Keratinocyte (primary cell): ENCODE data around the gene ARHGAP6. TPM values are rescaled to one million over a fixed set of nuclear protein-coding genes. Genes with fewer than 3 reads are reported as not detected.
"Not testable (repeated sequence)": the region's sequence is repeated elsewhere in the genome, so short reads cannot be mapped to it uniquely, and the experiment has no call there.

Source experiments
- DNase-seq: peaks from one replicate; pipeline ENCODE4 v3.0.0-alpha.2; 2011; ENCODE audit warnings: low read depth, missing footprints, low spot score
- FAIRE-seq: peaks from 2 replicates; lab custom pipeline; 2011; peaks lifted over from hg19 to GRCh38; lab: Jason Lieb, UNC
- H2AFZ ChIP-seq: 2 replicates; pipeline ENCODE4 v1.6.0; 2012; ENCODE audit warnings: low read length, control low read depth, inconsistent platforms; ENCODE audit not compliant: control insufficient read depth
- H3K27ac ChIP-seq: 2 replicates; pipeline ENCODE4 v1.5.1; 2011; ENCODE audit warnings: low read length; ENCODE audit not compliant: control insufficient read depth, insufficient read depth
- H3K27me3 ChIP-seq: 3 replicates; pipeline ENCODE4 v1.6.0; 2011; ENCODE audit warnings: low read length; ENCODE audit not compliant: control insufficient read depth, insufficient read depth; ENCODE audit errors: extremely low read depth
- H3K36me3 ChIP-seq, 2 experiments: 2 replicates in 1 of 2; 3 replicates in 1 of 2; pipeline ENCODE4 v1.5.1; 2011; ENCODE audit warnings: low read length in 2 of 2, mild to moderate bottlenecking in 1 of 2; ENCODE audit not compliant: control insufficient read depth in 2 of 2, insufficient read depth in 2 of 2; ENCODE audit errors: extremely low read depth in 1 of 2
- H3K4me1 ChIP-seq: 3 replicates; pipeline ENCODE4 v1.5.1; 2011; ENCODE audit warnings: low read length; ENCODE audit not compliant: control insufficient read depth, insufficient read depth; ENCODE audit errors: extremely low read depth
- H3K4me2 ChIP-seq: 3 replicates; pipeline ENCODE4 v1.6.0; 2011; ENCODE audit warnings: low read depth, low read length; ENCODE audit not compliant: control insufficient read depth, insufficient read depth; ENCODE audit errors: extremely low read depth
- H3K4me3 ChIP-seq, 3 experiments: fragments of 200-600 bp in 1 of 3; sonication (generic) in 1 of 3; 2 replicates in 2 of 3; 3 replicates in 1 of 3; pipeline ENCODE4 v1.5.1; 2011 to 2016; ENCODE audit warnings: low read length in 3 of 3, mild to moderate bottlenecking in 3 of 3, control low read depth in 2 of 3, inconsistent platforms in 1 of 3, low read depth in 1 of 3, mixed read lengths in 1 of 3, mixed run types in 1 of 3, moderate library complexity in 1 of 3; ENCODE audit not compliant: control insufficient read depth in 2 of 3, insufficient read depth in 2 of 3; ENCODE audit errors: extremely low read depth in 1 of 3
- H3K79me2 ChIP-seq: 2 replicates; pipeline ENCODE4 v1.6.0; 2012; ENCODE audit warnings: low read length; ENCODE audit not compliant: control insufficient read depth, insufficient read depth
- H3K9ac ChIP-seq: 3 replicates; pipeline ENCODE4 v1.6.0; 2011; ENCODE audit warnings: low read length; ENCODE audit not compliant: control insufficient read depth, insufficient read depth; ENCODE audit errors: extremely low read depth
- H3K9me1 ChIP-seq: 3 replicates; pipeline ENCODE4 v1.6.0; 2011; ENCODE audit warnings: low read length; ENCODE audit not compliant: control insufficient read depth, insufficient read depth; ENCODE audit errors: extremely low read depth
- H3K9me3 ChIP-seq: 2 replicates; pipeline ENCODE4 v1.5.1; 2012; ENCODE audit warnings: low read depth, low read length; ENCODE audit not compliant: control insufficient read depth
- H4K20me1 ChIP-seq: 3 replicates; pipeline ENCODE4 v1.6.0; 2011; ENCODE audit warnings: low read length; ENCODE audit not compliant: control insufficient read depth, insufficient read depth; ENCODE audit errors: extremely low read depth
- EZH2 ChIP-seq: IDR thresholded peaks from one replicate; pipeline ENCODE4 v1.6.1; 2012; ENCODE audit warnings: inconsistent platforms, mild to moderate bottlenecking, low read length, moderate library complexity
- dilution Hi-C: fragments of 300-500 bp; cut with MboI; formaldehyde crosslinking; loops from one replicate; pipeline ENCODE4 v1.7.0; 2020; ENCODE audit warnings: low sequenced_read_pairs; ENCODE audit not compliant: extremely low pct_ligation_motif_present
- polyA plus RNA-seq, 5 experiments: library from polyadenylated mRNA; depleted of rRNA in 3 of 5; stranded (reverse) in 3 of 5; stranded (forward) in 1 of 5; unstranded in 1 of 5; fragments of >200 nt; gene quantifications; 1 replicate in 1 of 5; 2 replicates in 3 of 5; 3 replicates in 1 of 5; pipeline versions ENCODE4 v1.2.1 to v1.2.3, GENCODE V29; 2011 to 2012; ENCODE audit warnings: missing spikeins in 2 of 5, low read depth in 1 of 5, low replicate concordance in 1 of 5
- TF ChIP-seq, protein P1 (sequence below), 3 experiments: IDR thresholded peaks in 1 of 3; conservative IDR thresholded peaks in 1 of 3; optimal IDR thresholded peaks in 1 of 3; 2 replicates in 2 of 3; 3 replicates in 1 of 3; pipeline versions ENCODE3 to v1.5.1; 2011; ENCODE audit warnings: low read length in 3 of 3, mild to moderate bottlenecking in 3 of 3, moderate library complexity in 2 of 3, control low read depth in 1 of 3, inconsistent platforms in 1 of 3; ENCODE audit not compliant: insufficient read depth in 2 of 3; ENCODE audit errors: extremely low read depth in 1 of 3

Gene ARHGAP6
- polyA plus RNA-seq, 1 donor (not counting 4 experiments of a cell fraction or from before 2014, with no cell fraction given), result 0.01 TPM

DNA sequence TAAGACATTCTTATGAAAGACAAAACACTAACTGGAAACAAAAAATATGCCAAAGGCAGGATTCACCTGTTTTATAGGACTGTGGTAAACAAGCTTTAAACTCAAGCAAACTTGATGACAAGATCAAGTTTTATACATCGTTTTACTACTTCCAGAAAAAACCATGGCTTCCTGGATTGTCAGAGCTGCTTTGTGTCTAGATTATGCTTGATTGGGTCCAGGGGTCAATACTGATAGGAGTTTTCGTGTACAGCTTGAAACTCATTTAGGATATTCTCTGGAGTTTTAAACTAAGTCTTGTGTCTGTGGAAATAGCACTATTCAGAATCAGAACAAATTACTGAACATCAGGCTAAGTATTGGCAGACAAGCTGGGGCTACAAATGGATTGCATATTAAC, 541.6 kb downstream of the ARHGAP6 start:
- no peak overlapping the region for H3K9ac ChIP-seq
- H3K27me3 ChIP-seq, result no peaks in the 10 kb centered on the region
- H3K4me3 ChIP-seq, result no peak overlapping the region
- no peak overlapping the region for H2AFZ ChIP-seq
- H3K4me1 ChIP-seq, result no peaks in the 10 kb centered on the region
- no peaks in the 10 kb centered on the region for H3K9me1 ChIP-seq
- H3K4me2 ChIP-seq, result no peak overlapping the region
- H3K79me2 ChIP-seq, result no peaks in the 10 kb centered on the region
- H3K27ac ChIP-seq, result no peak overlapping the region
- DNase-seq, result no peak
- no peaks in the 10 kb centered on the region for H3K9me3 ChIP-seq
- no peaks in the 10 kb centered on the region for H4K20me1 ChIP-seq
- dilution Hi-C loops, result no loop called here
- FAIRE-seq, result no peak
- H3K36me3 ChIP-seq, result peaks cover 2 to 7% of the 10 kb centered on the region in 2 experiments
- TF ChIP-seq, protein P1, sequence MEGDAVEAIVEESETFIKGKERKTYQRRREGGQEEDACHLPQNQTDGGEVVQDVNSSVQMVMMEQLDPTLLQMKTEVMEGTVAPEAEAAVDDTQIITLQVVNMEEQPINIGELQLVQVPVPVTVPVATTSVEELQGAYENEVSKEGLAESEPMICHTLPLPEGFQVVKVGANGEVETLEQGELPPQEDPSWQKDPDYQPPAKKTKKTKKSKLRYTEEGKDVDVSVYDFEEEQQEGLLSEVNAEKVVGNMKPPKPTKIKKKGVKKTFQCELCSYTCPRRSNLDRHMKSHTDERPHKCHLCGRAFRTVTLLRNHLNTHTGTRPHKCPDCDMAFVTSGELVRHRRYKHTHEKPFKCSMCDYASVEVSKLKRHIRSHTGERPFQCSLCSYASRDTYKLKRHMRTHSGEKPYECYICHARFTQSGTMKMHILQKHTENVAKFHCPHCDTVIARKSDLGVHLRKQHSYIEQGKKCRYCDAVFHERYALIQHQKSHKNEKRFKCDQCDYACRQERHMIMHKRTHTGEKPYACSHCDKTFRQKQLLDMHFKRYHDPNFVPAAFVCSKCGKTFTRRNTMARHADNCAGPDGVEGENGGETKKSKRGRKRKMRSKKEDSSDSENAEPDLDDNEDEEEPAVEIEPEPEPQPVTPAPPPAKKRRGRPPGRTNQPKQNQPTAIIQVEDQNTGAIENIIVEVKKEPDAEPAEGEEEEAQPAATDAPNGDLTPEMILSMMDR (optimal IDR thresholded peaks at IDR 0.05 in 1 of 3, IDR thresholded peaks at IDR 0.05 in 1 of 3, conservative IDR thresholded peaks at IDR 0.05 in 1 of 3; ENCODE audit: extremely low read depth in 1 of 3, insufficient read depth in 2 of 3, low read length in 3 of 3), result no peak
- TF ChIP-seq EZH2, result no peak

DNA sequence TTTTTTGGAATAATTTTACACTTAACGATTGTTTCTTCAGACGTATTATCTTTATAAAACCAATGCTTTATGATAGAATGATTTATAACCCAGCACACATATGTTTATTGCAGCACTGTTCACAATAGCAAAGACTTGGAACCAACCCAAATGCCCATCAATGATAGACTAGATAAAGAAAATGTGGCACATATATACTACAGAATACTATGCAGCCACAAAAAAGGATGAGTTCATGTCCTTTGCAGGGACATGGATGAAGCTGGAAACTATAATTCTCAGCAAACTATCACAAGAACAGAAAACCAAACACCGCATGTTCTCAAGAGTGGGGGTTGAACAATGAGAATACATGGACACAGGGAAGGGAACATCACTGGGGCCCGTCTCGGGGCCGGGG, 542.6 kb downstream of the ARHGAP6 start:
- dilution Hi-C loops, H3K27ac ChIP-seq: not testable (repeated sequence)

DNA sequence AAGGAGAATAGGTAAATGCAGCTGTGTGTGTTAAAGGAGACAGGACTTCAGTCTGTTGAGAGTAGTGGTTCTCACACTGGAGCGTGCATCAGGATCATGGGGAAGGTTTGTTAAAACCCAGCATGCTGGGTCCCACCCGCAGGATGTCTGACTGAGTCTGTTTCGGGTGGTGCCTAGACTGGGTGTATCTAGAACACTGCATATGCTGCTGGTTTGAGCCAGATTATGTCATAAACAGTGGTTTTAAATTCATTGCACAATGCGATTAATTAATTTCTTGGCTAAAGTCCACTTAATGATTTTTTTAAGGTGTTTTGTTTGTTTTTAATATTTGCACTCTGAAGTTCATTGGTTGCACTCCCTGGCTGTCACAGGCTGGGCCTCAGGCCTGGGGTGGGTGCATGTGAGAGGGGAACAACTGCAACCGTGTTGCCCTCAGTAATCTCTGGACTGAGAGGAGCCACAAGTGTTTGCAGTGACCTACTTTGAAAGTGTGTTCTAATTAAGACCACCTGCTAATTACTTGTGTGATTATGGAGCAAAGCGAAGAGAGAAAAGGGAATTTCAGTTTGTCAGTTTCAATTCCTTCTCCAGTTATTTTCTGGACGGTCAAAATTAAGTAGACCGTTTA, 546.3 kb downstream of the ARHGAP6 start:
- Histone ChIP-seq H3K4me2 (no peak overlapping the region), H3K79me2 (peaks cover 2% of the 10 kb centered on the region), H3K9me3 (no peaks in the 10 kb centered on the region), H3K27me3 (no peaks in the 10 kb centered on the region), H3K4me1 (no peaks in the 10 kb centered on the region), H3K9me1 (no peaks in the 10 kb centered on the region), H3K36me3 (peaks cover 7 to 14% of the 10 kb centered on the region in 2 experiments), H2AFZ (no peak overlapping the region), H3K9ac (no peak overlapping the region), H4K20me1 (no peaks in the 10 kb centered on the region), H3K27ac (no peak overlapping the region), H3K4me3 (no peak overlapping the region)
- no peak for DNase-seq
- no peak for FAIRE-seq
- dilution Hi-C loops, result no loop called here
- TF ChIP-seq, protein P1 (optimal IDR thresholded peaks at IDR 0.05 in 1 of 3, IDR thresholded peaks at IDR 0.05 in 1 of 3, conservative IDR thresholded peaks at IDR 0.05 in 1 of 3; ENCODE audit: extremely low read depth in 1 of 3, insufficient read depth in 2 of 3, low read length in 3 of 3), result no peak
- no peak for TF ChIP-seq EZH2

More for the DNA sequence above, 542.6 kb downstream of the ARHGAP6 start:
- H3K4me3 ChIP-seq, H4K20me1 ChIP-seq, H2AFZ ChIP-seq, H3K9me3 ChIP-seq, H3K4me1 ChIP-seq, H3K27me3 ChIP-seq, H3K9me1 ChIP-seq, H3K79me2 ChIP-seq, H3K9ac ChIP-seq, FAIRE-seq, DNase-seq, H3K36me3 ChIP-seq, H3K4me2 ChIP-seq: not testable (repeated sequence)
